ENCODE data around the gene METTL3.

Gene METTL3

GRCh38 chr14:21476523-21476924 lies 34.6 kb downstream of the METTL3 start:
- peak; percentile 80 to 83 for DNase-seq (ENCODE audit: low read depth in 2 of 2)

GRCh38 chr14:21475767-21476522 lies 35.2 kb downstream of the METTL3 start:
- no peak for DNase-seq (ENCODE audit: low read depth in 2 of 2)

- no peak for DNase-seq (ENCODE audit: low read depth in 2 of 2)
Measured at GRCh38 chr14:21467616-21468015, 43.5 kb downstream of the METTL3 start.

- peak; percentile 96 to 99 for DNase-seq (ENCODE audit: low read depth in 2 of 2)
Measured at GRCh38 chr14:21455912-21456667, 55.0 kb downstream of the METTL3 start, which contains the start of gene CHD8. CHD8 (minus strand) TSS chr14:21456123; CDS start chr14:21431643, 24,480 bp downstream.

GRCh38 chr14:21455592-21455911 lies 55.6 kb downstream of the METTL3 start:
- DNase-seq (ENCODE audit: low read depth in 2 of 2), result no peak

- no peak for DNase-seq (ENCODE audit: low read depth in 2 of 2)
Measured at GRCh38 chr14:21454843-21455544, 56.1 kb downstream of the METTL3 start.

- no peak for DNase-seq (ENCODE audit: low read depth in 2 of 2)
Measured at GRCh38 chr14:21449899-21450216, 61.3 kb downstream of the METTL3 start.
